Left lung (tissue), 10 donors: Measurements from ENCODE around the gene ANTXR2. TPM values are rescaled to one million over a fixed set of nuclear protein-coding genes. Genes with fewer than 3 reads are reported as not detected.

Experiments used
- ATAC-seq: fragments of 200-7000 bp; cut with Tn5 transposase; one replicate; pipeline ENCODE4 v1.9.1; 2020; ENCODE audit warnings: moderate library complexity
- DNase-seq, 4 donors: peaks; one replicate each; pipeline ENCODE4 v3.0.0-alpha.2; 2013 to 2020
- H3K27ac ChIP-seq, 2 donors: fragments of 200-600 bp; sonication (generic) in 1 of 2; one replicate each; pipeline versions ENCODE4 v1.5.0 to v1.8.0; 2020 to 2021
- H3K27me3 ChIP-seq, 2 donors: fragments of 200-600 bp; sonication (generic) in 1 of 2; one replicate each; pipeline versions ENCODE4 v1.5.0 to v1.8.0; 2020 to 2021
- H3K36me3 ChIP-seq, 2 donors: fragments of 200-600 bp; sonication (generic) in 1 of 2; one replicate each; pipeline versions ENCODE4 v1.5.0 to v1.8.0; 2020 to 2021
- H3K4me1 ChIP-seq, 2 donors: fragments of 200-600 bp; one replicate each; pipeline ENCODE4 v1.8.0; 2021
- H3K4me3 ChIP-seq, 2 donors: fragments of 200-600 bp; sonication (generic) in 1 of 2; one replicate each; pipeline versions ENCODE4 v1.5.0 to v1.8.0; 2020 to 2021; ENCODE audit warnings: mild to moderate bottlenecking in 1 of 2
- H3K9me3 ChIP-seq, 2 donors: fragments of 200-600 bp; sonication (generic) in 1 of 2; one replicate each; pipeline versions ENCODE4 v1.5.0 to v1.8.0; 2020 to 2021
- intact Hi-C, 2 donors: fragments of 100-400 bp; cut with DNase I; formaldehyde crosslinking; loops; one replicate each; pipeline versions ENCODE4 v1.11.2 to v1.14.2; 2022
- polyA plus RNA-seq, 6 donors: library from polyadenylated mRNA; unstranded; fragments of 120-200 nt; gene quantifications; one replicate each; pipeline ENCODE4 v1.2.1, GENCODE V29; 2013; ENCODE audit not compliant: insufficient read length in 6 of 6
- total RNA-seq, 2 donors: library from RNA; stranded (reverse); fragmentation: NEBNext Ultra II Directional; extraction: Animal tissue kit (Norgen Biotek cat#: 25700); gene quantifications; one replicate each; pipeline ENCODE4 v1.2.1, GENCODE V29; 2021
- TF ChIP-seq, protein P1 (sequence below), 2 donors: fragments of 200-600 bp; sonication (generic) in 1 of 2; IDR thresholded peaks; one replicate each; pipeline versions ENCODE4 v1.5.0 to v1.8.0; 2021; ENCODE audit warnings: antibody characterized with exemption in 2 of 2
- donor health status: DM: no; HTN: yes; CAD: no.
- donor health status: DM: no; HTN: no; CAD: no.

Gene ANTXR2
- total and polyA plus RNA-seq, 8 donors = 45.6 to 73.3 (median 66.1) TPM

DNA sequence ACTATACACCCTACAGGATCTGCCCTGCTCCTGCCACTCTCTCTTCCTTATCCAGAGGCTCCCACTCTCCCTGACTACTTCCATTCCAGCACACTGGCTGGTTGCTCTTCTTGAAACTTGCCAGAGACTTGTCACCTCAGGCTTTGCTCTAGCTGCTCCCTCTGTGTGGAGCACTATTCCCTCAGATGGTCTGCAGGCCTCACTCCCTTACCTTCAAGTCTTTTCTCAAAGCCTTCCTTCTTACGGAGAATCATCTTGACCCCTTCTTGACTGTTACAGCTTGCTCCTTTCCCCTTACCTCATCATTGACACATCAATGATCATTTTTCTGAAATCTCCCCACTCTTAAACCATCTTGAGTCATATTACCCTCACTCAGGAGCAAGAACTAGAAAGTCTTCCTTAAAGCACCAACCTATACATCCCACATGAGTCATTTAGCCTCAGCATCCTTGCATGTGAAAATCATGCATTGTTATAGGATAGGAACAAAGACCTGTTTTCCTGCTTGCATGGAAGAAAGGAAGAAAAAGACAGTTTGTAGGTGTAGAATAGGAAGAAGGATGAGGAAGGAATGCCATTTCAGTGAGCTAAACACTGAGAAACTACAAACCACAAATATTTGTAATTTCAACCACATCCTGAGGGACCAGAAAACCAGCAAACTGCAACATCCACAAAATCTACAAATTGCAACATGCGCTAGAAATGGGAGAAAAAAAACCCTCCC, 55.7 kb downstream of the ANTXR2 start:
- H3K27me3 ChIP-seq = no peaks in the 10 kb centered on the region
- peak; percentile 61 for ATAC-seq
- peaks cover 3 to 30% of the 10 kb centered on the region in 2 donors for H3K4me1 ChIP-seq
- H3K9me3 ChIP-seq = no peaks in the 10 kb centered on the region
- intact Hi-C loops = no loop called here
- H3K4me3 ChIP-seq = no peak overlapping the region
- TF ChIP-seq, protein P1, sequence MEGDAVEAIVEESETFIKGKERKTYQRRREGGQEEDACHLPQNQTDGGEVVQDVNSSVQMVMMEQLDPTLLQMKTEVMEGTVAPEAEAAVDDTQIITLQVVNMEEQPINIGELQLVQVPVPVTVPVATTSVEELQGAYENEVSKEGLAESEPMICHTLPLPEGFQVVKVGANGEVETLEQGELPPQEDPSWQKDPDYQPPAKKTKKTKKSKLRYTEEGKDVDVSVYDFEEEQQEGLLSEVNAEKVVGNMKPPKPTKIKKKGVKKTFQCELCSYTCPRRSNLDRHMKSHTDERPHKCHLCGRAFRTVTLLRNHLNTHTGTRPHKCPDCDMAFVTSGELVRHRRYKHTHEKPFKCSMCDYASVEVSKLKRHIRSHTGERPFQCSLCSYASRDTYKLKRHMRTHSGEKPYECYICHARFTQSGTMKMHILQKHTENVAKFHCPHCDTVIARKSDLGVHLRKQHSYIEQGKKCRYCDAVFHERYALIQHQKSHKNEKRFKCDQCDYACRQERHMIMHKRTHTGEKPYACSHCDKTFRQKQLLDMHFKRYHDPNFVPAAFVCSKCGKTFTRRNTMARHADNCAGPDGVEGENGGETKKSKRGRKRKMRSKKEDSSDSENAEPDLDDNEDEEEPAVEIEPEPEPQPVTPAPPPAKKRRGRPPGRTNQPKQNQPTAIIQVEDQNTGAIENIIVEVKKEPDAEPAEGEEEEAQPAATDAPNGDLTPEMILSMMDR (IDR thresholded peaks at IDR 0.05) = no peak
- peaks cover 0 to 30% of the 10 kb centered on the region in 2 donors for H3K36me3 ChIP-seq
- peak overlapping the region; percentile 13 to 69 for H3K27ac ChIP-seq
- DNase-seq = no peak

DNA sequence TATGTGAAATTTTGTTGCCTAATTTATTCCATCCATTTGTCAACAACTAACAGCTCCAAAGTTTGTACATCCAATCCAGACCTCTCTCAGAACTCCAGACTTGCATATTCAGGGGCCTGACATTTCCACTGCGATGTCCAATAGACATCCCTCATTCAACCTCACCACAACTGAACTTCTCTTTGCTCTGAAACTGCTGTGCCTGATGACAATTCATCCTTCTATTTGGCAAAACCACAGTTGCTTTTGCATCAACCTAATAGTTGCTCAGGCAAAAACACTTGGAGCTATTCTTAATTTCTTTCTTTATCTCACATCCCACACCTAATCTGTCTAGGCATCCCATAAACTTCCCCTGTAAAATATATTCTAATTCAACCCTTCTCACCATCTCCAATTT, 56.5 kb downstream of the ANTXR2 start:
- peaks cover 3 to 29% of the 10 kb centered on the region in 2 donors for H3K4me1 ChIP-seq
- DNase-seq (no peak), ATAC-seq (no peak)
- H3K9me3 ChIP-seq = no peaks in the 10 kb centered on the region
- no peak overlapping the region for H3K4me3 ChIP-seq
- H3K27ac ChIP-seq = peak overlapping the region in 1 of 2 donors; percentile 69
- intact Hi-C loops = no loop called here
- H3K27me3 ChIP-seq = no peaks in the 10 kb centered on the region
- TF ChIP-seq, protein P1 (IDR thresholded peaks at IDR 0.05) = no peak
- H3K36me3 ChIP-seq = peaks cover 0 to 30% of the 10 kb centered on the region in 2 donors

DNA sequence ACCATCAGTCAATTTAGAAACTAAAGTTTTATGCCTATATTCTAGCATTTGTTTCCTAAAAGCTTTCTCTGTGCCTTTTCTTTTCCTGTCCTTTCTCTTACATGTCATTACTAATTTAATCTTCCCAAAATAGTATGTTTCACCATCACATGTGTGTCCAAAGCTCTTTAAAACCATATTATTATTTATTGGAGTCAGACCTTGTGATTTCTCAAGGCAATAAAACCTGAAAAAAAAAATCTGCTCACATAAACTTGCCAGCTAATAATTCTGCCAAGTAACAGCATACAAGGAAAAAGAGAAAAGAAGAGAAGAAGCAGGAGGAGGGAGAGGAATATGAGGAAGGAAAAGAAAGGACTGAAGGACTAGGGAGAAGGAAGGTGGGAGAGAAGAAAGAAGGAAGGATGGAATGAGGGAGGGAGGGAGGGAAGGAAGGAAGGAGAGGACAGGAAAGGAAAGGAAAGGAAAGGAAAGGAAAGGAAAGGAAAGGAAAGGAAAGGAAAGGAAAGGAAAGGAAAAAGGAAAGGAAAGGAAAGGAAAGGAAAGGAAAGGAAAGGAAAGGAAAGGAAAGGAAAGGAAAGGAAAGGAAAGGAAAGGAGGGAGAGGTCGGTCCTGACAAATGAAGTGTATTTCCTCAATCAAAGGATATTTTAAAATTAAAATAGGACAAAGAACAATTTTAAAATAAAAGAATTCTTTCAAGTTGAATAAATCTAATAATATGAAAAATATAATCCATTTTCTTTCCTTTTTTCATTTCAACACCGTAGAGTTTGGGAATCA, 57.4 kb downstream of the ANTXR2 start:
- no peaks in the 10 kb centered on the region for H3K27me3 ChIP-seq
- ATAC-seq (no peak), DNase-seq (no peak)
- no peaks in the 10 kb centered on the region for H3K9me3 ChIP-seq
- H3K27ac ChIP-seq = peak overlapping the region in 1 of 2 donors; percentile 69
- intact Hi-C loops = no loop called here
- peaks cover 3 to 27% of the 10 kb centered on the region in 2 donors for H3K4me1 ChIP-seq
- H3K4me3 ChIP-seq = no peak overlapping the region
- TF ChIP-seq, protein P1 (IDR thresholded peaks at IDR 0.05) = no peak
- H3K36me3 ChIP-seq = peaks cover 0 to 30% of the 10 kb centered on the region in 2 donors

DNA sequence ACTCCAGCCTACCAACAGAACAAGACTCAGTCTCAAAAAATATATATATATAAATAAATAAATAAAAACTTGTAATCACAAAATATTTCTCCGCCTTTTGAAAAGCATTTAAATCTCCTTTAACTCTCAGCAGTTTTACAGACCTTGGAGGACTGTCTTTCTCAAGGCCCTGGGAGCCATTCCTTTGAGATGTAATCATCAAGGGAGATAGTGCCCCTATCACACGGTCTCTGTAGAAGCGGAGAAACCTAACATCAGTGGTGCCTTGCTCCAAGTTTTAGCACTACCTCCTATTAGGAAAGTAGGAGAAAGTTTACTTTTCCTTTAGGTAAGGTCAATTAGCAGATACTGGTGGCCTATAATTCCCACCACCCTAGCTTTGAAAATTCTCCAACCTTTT, 58.5 kb downstream of the ANTXR2 start:
- no peak for ATAC-seq
- H3K27ac ChIP-seq = no peak overlapping the region

More for the DNA sequence above, 58.5 kb downstream of the ANTXR2 start:
- Histone ChIP-seq H3K27me3 (no peaks in the 10 kb centered on the region), H3K4me1 (peaks cover 3 to 31% of the 10 kb centered on the region in 2 donors), H3K36me3 (peaks cover 0 to 28% of the 10 kb centered on the region in 2 donors), H3K9me3 (no peaks in the 10 kb centered on the region), H3K4me3 (no peak overlapping the region)
- DNase-seq = no peak
- TF ChIP-seq, protein P1 (IDR thresholded peaks at IDR 0.05) = no peak
- intact Hi-C loops = no loop called here
